IMR-90 (cell line): Measurements from ENCODE around the gene BTNL3. TPM values are rescaled to one million over a fixed set of nuclear protein-coding genes. Genes with fewer than 3 reads are reported as not detected.

Experiments used
- ATAC-seq: fragments of 200-7000 bp; cut with Tn5 transposase; 2 replicates; pipeline ENCODE4 v1.9.1; 2020; ENCODE audit warnings: low read depth, mild to moderate bottlenecking, moderate library complexity
- BruUV-seq: library from RNA; stranded (reverse); fragments of 400-500 nt; replicated peaks from 2 replicates; lab custom pipeline; 2021; lab: Mats Ljungman, UMichigan
- CTCF ChIA-PET: fragments of 300-600 bp; formaldehyde crosslinking; extraction: SDS; loops from one replicate; lab custom pipeline; 2021; ENCODE audit warnings: antibody characterized with exemption; lab: Yijun Ruan, JAX
- POLR2A ChIA-PET: fragments of 300-600 bp; sonication (Branson Sonifier 250); formaldehyde crosslinking; loops from one replicate; lab custom pipeline; 2022; ENCODE audit warnings: antibody characterized with exemption; ENCODE audit not compliant: unreplicated experiment; lab: Charles Lee
- DNase-seq: peaks from one replicate; pipeline ENCODE4 v3.0.0; 2013
- H2AFZ ChIP-seq: replicated peaks from 2 replicates; pipeline ENCODE3; 2013; ENCODE audit warnings: low read length, mild to moderate bottlenecking; ENCODE audit not compliant: poor library complexity
- H2AK5ac ChIP-seq: 2 replicates; pipeline ENCODE4 v1.6.1; 2013; ENCODE audit warnings: low read depth, low read length, inconsistent platforms
- H2AK9ac ChIP-seq: replicated peaks from 2 replicates; pipeline ENCODE3; 2013; ENCODE audit warnings: mild to moderate bottlenecking, low read depth, low read length, moderate library complexity; ENCODE audit not compliant: poor library complexity
- H2BK120ac ChIP-seq: 2 replicates; pipeline ENCODE4 v1.6.1; 2013; ENCODE audit warnings: low read depth, low read length, inconsistent platforms
- H2BK15ac ChIP-seq: 3 replicates; pipeline ENCODE4 v1.6.1; 2013; ENCODE audit warnings: low read depth, low read length, inconsistent platforms
- H2BK20ac ChIP-seq: 2 replicates; pipeline ENCODE4 v1.6.1; 2013; ENCODE audit warnings: low read depth, mild to moderate bottlenecking, inconsistent platforms, low read length, moderate library complexity
- H2BK5ac ChIP-seq: 2 replicates; pipeline ENCODE4 v1.6.1; 2013; ENCODE audit warnings: mild to moderate bottlenecking, low read depth, low read length, inconsistent platforms; ENCODE audit not compliant: poor library complexity, severe bottlenecking
- H3K14ac ChIP-seq: replicated peaks from 2 replicates; pipeline ENCODE4 v1.6.1; 2013; ENCODE audit warnings: low read depth, low read length, inconsistent platforms
- H3K18ac ChIP-seq: 2 replicates; pipeline ENCODE4 v1.6.1; 2013; ENCODE audit warnings: low read depth, low read length, control low read depth
- H3K23ac ChIP-seq: 2 replicates; pipeline ENCODE4 v1.6.1; 2013; ENCODE audit warnings: low read depth, low read length, inconsistent platforms
- H3K27ac ChIP-seq: 2 replicates; pipeline ENCODE4 v1.5.1; 2013; ENCODE audit warnings: mild to moderate bottlenecking, control low read depth, low read length; ENCODE audit not compliant: insufficient read depth
- H3K27me3 ChIP-seq: 2 replicates; pipeline ENCODE4 v1.6.1; 2013; ENCODE audit warnings: low read length; ENCODE audit not compliant: control insufficient read depth, insufficient read depth
- H3K36me3 ChIP-seq: 2 replicates; pipeline ENCODE4 v1.6.1; 2013; ENCODE audit warnings: low read length, mixed read lengths; ENCODE audit not compliant: control insufficient read depth, insufficient read depth
- H3K4ac ChIP-seq: 2 replicates; pipeline ENCODE4 v1.6.1; 2013; ENCODE audit warnings: low read depth, low read length, inconsistent platforms
- H3K4me1 ChIP-seq: 2 replicates; pipeline ENCODE4 v1.6.1; 2013; ENCODE audit warnings: low read length, mixed read lengths; ENCODE audit not compliant: control insufficient read depth, insufficient read depth
- H3K4me2 ChIP-seq: 2 replicates; pipeline ENCODE4 v1.6.1; 2013; ENCODE audit warnings: low read depth, mild to moderate bottlenecking, control low read depth, low read length, moderate library complexity
- H3K4me3 ChIP-seq: 2 replicates; pipeline ENCODE4 v1.5.1; 2013; ENCODE audit warnings: low read depth, mild to moderate bottlenecking, control low read depth, low read length, moderate library complexity; ENCODE audit not compliant: insufficient read depth
- H3K56ac ChIP-seq: 2 replicates; pipeline ENCODE4 v1.6.1; 2013; ENCODE audit warnings: low read length, inconsistent platforms; ENCODE audit not compliant: insufficient read depth; ENCODE audit errors: extremely low read depth
- H3K79me1 ChIP-seq, 2 experiments: 2 replicates each; pipeline ENCODE4 v1.6.1; 2013; ENCODE audit warnings: low read length in 2 of 2, inconsistent platforms in 1 of 2, low read depth in 1 of 2
- H3K9ac ChIP-seq: 2 replicates; pipeline ENCODE4 v1.6.1; 2013; ENCODE audit warnings: low read depth, low read length, control low read depth
- H3K9me1 ChIP-seq: 2 replicates; pipeline ENCODE4 v1.6.1; 2013; ENCODE audit warnings: low read length, inconsistent platforms; ENCODE audit not compliant: insufficient read depth
- H3K9me3 ChIP-seq: 2 replicates; pipeline ENCODE4 v1.6.1; 2013; ENCODE audit warnings: low read length; ENCODE audit not compliant: control insufficient read depth, insufficient read depth
- H4K20me1 ChIP-seq: 2 replicates; pipeline ENCODE4 v1.6.1; 2013; ENCODE audit warnings: low read length, inconsistent platforms; ENCODE audit not compliant: insufficient read depth
- H4K5ac ChIP-seq: 2 replicates; pipeline ENCODE4 v1.6.1; 2013; ENCODE audit warnings: mild to moderate bottlenecking, low read depth, low read length, control low read depth
- H4K8ac ChIP-seq, 2 experiments: 2 replicates each; pipeline ENCODE4 v1.6.1; 2013; ENCODE audit warnings: low read depth in 2 of 2, low read length in 2 of 2, control low read depth in 1 of 2, inconsistent platforms in 1 of 2
- H4K91ac ChIP-seq: 2 replicates; pipeline ENCODE4 v1.6.1; 2013; ENCODE audit warnings: low read depth, low read length, inconsistent platforms; ENCODE audit not compliant: insufficient read depth
- BHLHE40 ChIP-seq: fragments of 150-350 bp; IDR thresholded peaks from 2 replicates; pipeline ENCODE4 v1.6.1; 2016; ENCODE audit warnings: mild to moderate bottlenecking, low read depth, low read length
- CEBPB ChIP-seq: IDR thresholded peaks from 2 replicates; pipeline ENCODE4 v1.6.1; 2012; ENCODE audit warnings: low read depth, low read length, improper control_type of control experiment
- CHD1 ChIP-seq: IDR thresholded peaks from 2 replicates; pipeline ENCODE4 v1.6.1; 2012; ENCODE audit warnings: low read depth, low read length, improper control_type of control experiment
- FOS ChIP-seq: fragments of 150-350 bp; IDR thresholded peaks from 2 replicates; pipeline ENCODE4 v1.6.1; 2016; ENCODE audit warnings: low read depth, low read length
- MAFK ChIP-seq: IDR thresholded peaks from 2 replicates; pipeline ENCODE4 v1.6.1; 2012; ENCODE audit warnings: low read depth, low read length, improper control_type of control experiment
- MAZ ChIP-seq: IDR thresholded peaks from 2 replicates; pipeline ENCODE4 v1.6.1; 2012; ENCODE audit warnings: low read depth, mild to moderate bottlenecking, low read length, improper control_type of control experiment, moderate library complexity, borderline replicate concordance
- MXI1 ChIP-seq: IDR thresholded peaks from 2 replicates; pipeline ENCODE4 v1.6.1; 2012; ENCODE audit warnings: low read depth, mild to moderate bottlenecking, low read length, moderate library complexity, borderline replicate concordance
- NFE2L2 ChIP-seq: fragments of 150-350 bp; IDR thresholded peaks from 2 replicates; pipeline ENCODE4 v1.6.1; 2016; ENCODE audit warnings: low read depth, mild to moderate bottlenecking, low read length
- POLR2A ChIP-seq: IDR thresholded peaks from 2 replicates; pipeline ENCODE4 v1.6.1; 2012; ENCODE audit warnings: mild to moderate bottlenecking, low read depth, low read length
- RAD21 ChIP-seq: IDR thresholded peaks from 2 replicates; pipeline ENCODE4 v1.6.1; 2012; ENCODE audit warnings: low read length, improper control_type of control experiment
- RCOR1 ChIP-seq: IDR thresholded peaks from 2 replicates; pipeline ENCODE4 v1.6.1; 2012; ENCODE audit warnings: mild to moderate bottlenecking, low read length, improper control_type of control experiment; ENCODE audit not compliant: insufficient replicate concordance
- RFX5 ChIP-seq: IDR thresholded peaks from 2 replicates; pipeline ENCODE4 v1.8.0; 2012; ENCODE audit warnings: low read depth, mild to moderate bottlenecking, low read length, moderate library complexity
- SMC3 ChIP-seq: fragments of 150-350 bp; IDR thresholded peaks from 2 replicates; pipeline ENCODE4 v1.6.1; 2016; ENCODE audit warnings: low read depth, mild to moderate bottlenecking, antibody characterized with exemption, low read length, moderate library complexity
- WGBS, 2 experiments: methylation state at CpG; one replicate each; pipeline versions ENCODE4 v1.1.5 to v1.1.7; 2013; ENCODE audit warnings: missing lambda C conversion rate in 2 of 2; ENCODE audit not compliant: insufficient read length in 1 of 2; ENCODE audit errors: extremely low coverage in 2 of 2; 5-methylcytosine and 5-hydroxymethylcytosine counted together
- dilution Hi-C: fragments of 300-500 bp; cut with HindIII; formaldehyde crosslinking; loops from one replicate; pipeline ENCODE4 v1.14.3; 2018; ENCODE audit warnings: low sequenced_read_pairs; ENCODE audit not compliant: unreplicated experiment
- in situ Hi-C: fragments of 300-500 bp; cut with MboI; formaldehyde crosslinking; loops from 3 replicates; pipeline ENCODE4 v1.14.3; 2019; ENCODE audit warnings: low sequenced_read_pairs, inconsistent platforms, mixed read lengths
- intact Hi-C: fragments of 100-400 bp; cut with micrococcal nuclease; formaldehyde crosslinking; loops from 2 replicates; pipeline ENCODE4 v1.10.0; 2022
- polyA plus RNA-seq, 3 experiments: library from polyadenylated mRNA; depleted of rRNA; stranded (reverse); fragments of >200 nt; gene quantifications; 2 replicates each; pipeline ENCODE4 v1.2.3, GENCODE V29; 2012; ENCODE audit warnings: low replicate concordance in 1 of 3
- total RNA-seq: library from RNA; depleted of rRNA; stranded (reverse); fragments of >200 nt; gene quantifications from 2 replicates; pipeline ENCODE4 v1.2.3, GENCODE V29; 2012
- TF ChIP-seq, protein P1 (sequence below): conservative IDR thresholded peaks from 2 replicates; pipeline ENCODE4 v1.5.1; 2012; ENCODE audit warnings: mild to moderate bottlenecking, low read depth, low read length, improper control_type of control experiment
- TF ChIP-seq, protein P2 (sequence below): fragments of 150-350 bp; IDR thresholded peaks from 2 replicates; pipeline ENCODE4 v1.6.1; 2017; ENCODE audit warnings: mild to moderate bottlenecking, antibody characterized with exemption, low read length, low read depth
- TF ChIP-seq, protein P3 (sequence below): fragments of 150-350 bp; IDR thresholded peaks from 2 replicates; pipeline ENCODE4 v1.6.1; 2016; ENCODE audit warnings: low read depth, mild to moderate bottlenecking, low read length, moderate library complexity, borderline replicate concordance

The BTNL3 gene
- total and polyA plus RNA-seq, 2 of the 4 experiments (the other 2 are of a cell fraction) = not detected

DNA sequence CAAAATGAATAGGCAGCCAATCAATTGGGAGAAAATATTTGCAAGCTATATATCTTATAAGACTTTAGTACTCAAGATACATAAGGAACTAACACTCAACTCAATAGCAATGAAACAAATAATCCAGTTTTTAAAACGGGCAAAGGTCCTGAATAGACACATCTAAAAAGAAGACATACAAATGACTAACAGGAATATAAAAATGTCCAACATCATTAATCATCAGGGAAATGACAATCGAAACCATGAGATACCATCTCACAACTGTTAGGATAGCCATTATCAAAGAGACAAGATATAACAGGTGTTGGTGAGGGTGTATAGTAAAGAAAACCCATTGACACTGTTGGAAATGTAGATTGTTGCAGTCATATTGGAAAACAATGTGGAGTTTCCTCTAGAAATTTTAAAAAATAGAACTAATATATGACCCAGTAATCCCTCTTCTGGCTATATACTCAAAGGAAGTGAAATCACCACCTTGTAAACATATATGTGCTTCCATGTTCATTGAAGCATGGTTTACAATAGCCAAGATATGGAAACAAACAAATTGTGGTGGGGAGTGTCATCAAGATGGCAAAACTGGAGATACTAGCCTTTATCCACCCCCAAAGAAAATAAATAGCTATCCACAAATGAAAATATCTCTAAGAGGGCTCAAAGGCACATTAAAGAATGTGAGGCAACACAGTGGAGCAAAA, 13.9 kb upstream of the BTNL3 start:
- BruUV-seq = no TSS peak
- Histone ChIP-seq H3K27me3 (no peaks in the 10 kb centered on the region), H3K4ac (no peak overlapping the region), H4K8ac (no peak overlapping the region), H2AK9ac (no peak overlapping the region), H2BK120ac (no peak overlapping the region), H3K36me3 (no peaks in the 10 kb centered on the region), H3K4me1 (no peaks in the 10 kb centered on the region), H3K4me2 (no peak overlapping the region), H2AFZ (no peak overlapping the region), H2BK20ac (no peak overlapping the region), H2AK5ac (no peak overlapping the region), H3K27ac (no peak overlapping the region), H4K5ac (no peak overlapping the region), H3K9ac (no peak overlapping the region), H3K23ac (no peak overlapping the region), H4K20me1 (no peaks in the 10 kb centered on the region), H2BK5ac (no peak overlapping the region), H3K4me3 (no peak overlapping the region), H3K18ac (no peak overlapping the region), H3K79me1 (no peaks in the 10 kb centered on the region), H4K91ac (no peak overlapping the region), H2BK15ac (no peak overlapping the region), H3K14ac (no peak overlapping the region), H3K9me1 (no peaks in the 10 kb centered on the region), H3K56ac (no peak overlapping the region), H3K9me3 (no peaks in the 10 kb centered on the region)
- no CpG with 5 or more reads among the region's 2 CpGs for WGBS, 2 experiments
- ChIA-PET CTCF (no interaction called here), POLR2A (no interaction called here)
- dilution Hi-C loops = no loop called here
- in situ Hi-C loops = no loop called here
- ATAC-seq = no peak
- intact Hi-C loops = no loop called here
- no peak for DNase-seq
- TF ChIP-seq, protein P1, sequence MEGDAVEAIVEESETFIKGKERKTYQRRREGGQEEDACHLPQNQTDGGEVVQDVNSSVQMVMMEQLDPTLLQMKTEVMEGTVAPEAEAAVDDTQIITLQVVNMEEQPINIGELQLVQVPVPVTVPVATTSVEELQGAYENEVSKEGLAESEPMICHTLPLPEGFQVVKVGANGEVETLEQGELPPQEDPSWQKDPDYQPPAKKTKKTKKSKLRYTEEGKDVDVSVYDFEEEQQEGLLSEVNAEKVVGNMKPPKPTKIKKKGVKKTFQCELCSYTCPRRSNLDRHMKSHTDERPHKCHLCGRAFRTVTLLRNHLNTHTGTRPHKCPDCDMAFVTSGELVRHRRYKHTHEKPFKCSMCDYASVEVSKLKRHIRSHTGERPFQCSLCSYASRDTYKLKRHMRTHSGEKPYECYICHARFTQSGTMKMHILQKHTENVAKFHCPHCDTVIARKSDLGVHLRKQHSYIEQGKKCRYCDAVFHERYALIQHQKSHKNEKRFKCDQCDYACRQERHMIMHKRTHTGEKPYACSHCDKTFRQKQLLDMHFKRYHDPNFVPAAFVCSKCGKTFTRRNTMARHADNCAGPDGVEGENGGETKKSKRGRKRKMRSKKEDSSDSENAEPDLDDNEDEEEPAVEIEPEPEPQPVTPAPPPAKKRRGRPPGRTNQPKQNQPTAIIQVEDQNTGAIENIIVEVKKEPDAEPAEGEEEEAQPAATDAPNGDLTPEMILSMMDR = no peak
- TF ChIP-seq RAD21 = no peak
- TF ChIP-seq SMC3 = no peak
- TF ChIP-seq RCOR1 = no peak
- no peak for TF ChIP-seq RFX5
- no peak for TF ChIP-seq NFE2L2
- TF ChIP-seq, protein P2, sequence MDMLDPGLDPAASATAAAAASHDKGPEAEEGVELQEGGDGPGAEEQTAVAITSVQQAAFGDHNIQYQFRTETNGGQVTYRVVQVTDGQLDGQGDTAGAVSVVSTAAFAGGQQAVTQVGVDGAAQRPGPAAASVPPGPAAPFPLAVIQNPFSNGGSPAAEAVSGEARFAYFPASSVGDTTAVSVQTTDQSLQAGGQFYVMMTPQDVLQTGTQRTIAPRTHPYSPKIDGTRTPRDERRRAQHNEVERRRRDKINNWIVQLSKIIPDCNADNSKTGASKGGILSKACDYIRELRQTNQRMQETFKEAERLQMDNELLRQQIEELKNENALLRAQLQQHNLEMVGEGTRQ = no peak
- no peak for TF ChIP-seq POLR2A
- no peak for TF ChIP-seq FOS
- TF ChIP-seq, protein P3, sequence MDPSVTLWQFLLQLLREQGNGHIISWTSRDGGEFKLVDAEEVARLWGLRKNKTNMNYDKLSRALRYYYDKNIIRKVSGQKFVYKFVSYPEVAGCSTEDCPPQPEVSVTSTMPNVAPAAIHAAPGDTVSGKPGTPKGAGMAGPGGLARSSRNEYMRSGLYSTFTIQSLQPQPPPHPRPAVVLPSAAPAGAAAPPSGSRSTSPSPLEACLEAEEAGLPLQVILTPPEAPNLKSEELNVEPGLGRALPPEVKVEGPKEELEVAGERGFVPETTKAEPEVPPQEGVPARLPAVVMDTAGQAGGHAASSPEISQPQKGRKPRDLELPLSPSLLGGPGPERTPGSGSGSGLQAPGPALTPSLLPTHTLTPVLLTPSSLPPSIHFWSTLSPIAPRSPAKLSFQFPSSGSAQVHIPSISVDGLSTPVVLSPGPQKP = no peak
- TF ChIP-seq CHD1 = no peak
- no peak for TF ChIP-seq BHLHE40
- TF ChIP-seq CEBPB = no peak
- no peak for TF ChIP-seq MAFK
- no peak for TF ChIP-seq MAZ
- no peak for TF ChIP-seq MXI1
